HG02852 (cell line): ENCODE data around the gene OLIG2.

Experiments
- ATAC-seq: cut with Tn5 transposase; IDR thresholded peaks from one replicate; pipeline ENCODE4 v1.9.1; 2021; ENCODE audit warnings: mild to moderate bottlenecking, moderate library complexity; ENCODE audit not compliant: unreplicated experiment

The OLIG2 gene

GRCh38 chr21:33025489-33026442 is at the start of gene OLIG2:
Gene OLIG2, plus strand, starts transcription at chr21:33025935. Its CDS starts 928 bp downstream, at chr21:33026863.
- ATAC-seq = no peak

GRCh38 chr21:32976791-32977190 is 48.9 kb upstream of the OLIG2 start:
- no peak for ATAC-seq

- no peak for ATAC-seq
These were observed 48.5 kb upstream of the OLIG2 start for GRCh38 chr21:32977216-32977615.

- ATAC-seq = no peak
These were observed 47.1 kb upstream of the OLIG2 start for GRCh38 chr21:32978331-32979270.

- no peak for ATAC-seq
These were observed 46.0 kb upstream of the OLIG2 start for GRCh38 chr21:32979598-32980268.

GRCh38 chr21:32981096-32981495 is 44.6 kb upstream of the OLIG2 start:
- ATAC-seq = no peak

GRCh38 chr21:32990666-32991065 is 35.1 kb upstream of the OLIG2 start:
- no peak for ATAC-seq

GRCh38 chr21:32991361-32991760 is 34.4 kb upstream of the OLIG2 start:
- no peak for ATAC-seq

- no peak for ATAC-seq
These were observed 31.8 kb upstream of the OLIG2 start for GRCh38 chr21:32993894-32994293.

- ATAC-seq = no peak
These were observed 31.4 kb upstream of the OLIG2 start for GRCh38 chr21:32994305-32994704.

- ATAC-seq = no peak
These were observed 18.0 kb upstream of the OLIG2 start for GRCh38 chr21:33007747-33008146.

GRCh38 chr21:33008333-33009051 is 17.2 kb upstream of the OLIG2 start:
- no peak for ATAC-seq

GRCh38 chr21:33010931-33011330 is 14.8 kb upstream of the OLIG2 start:
- no peak for ATAC-seq

GRCh38 chr21:33011462-33011861 is 14.3 kb upstream of the OLIG2 start:
- no peak for ATAC-seq

GRCh38 chr21:33013626-33014025 is 12.1 kb upstream of the OLIG2 start:
- ATAC-seq = no peak

- ATAC-seq = no peak
These were observed 11.4 kb upstream of the OLIG2 start for GRCh38 chr21:33014331-33014730.

- no peak for ATAC-seq
These were observed 10.6 kb upstream of the OLIG2 start for GRCh38 chr21:33015096-33015495.

GRCh38 chr21:33015756-33016155 is 10.0 kb upstream of the OLIG2 start:
- no peak for ATAC-seq

- no peak for ATAC-seq
These were observed 6.8 kb upstream of the OLIG2 start for GRCh38 chr21:33018707-33019465.

- no peak for ATAC-seq
These were observed 6.2 kb upstream of the OLIG2 start for GRCh38 chr21:33019516-33019884.
